ENCODE data around the gene ATP4B.
"Not testable (repeated sequence)": the region's sequence is repeated elsewhere in the genome, so short reads cannot be mapped to it uniquely, and the experiment has no call there.

The ATP4B gene

GRCh38 chr13:113639616-113640262 lies 18.3 kb downstream of the ATP4B start:
- no peak for DNase-seq

GRCh38 chr13:113638806-113639205 lies 19.2 kb downstream of the ATP4B start:
- no peak for DNase-seq

GRCh38 chr13:113638173-113638746 lies 19.7 kb downstream of the ATP4B start:
- DNase-seq: no peak

GRCh38 chr13:113637262-113638160 lies 20.5 kb downstream of the ATP4B start:
- no peak for DNase-seq

GRCh38 chr13:113636266-113636963 lies 21.6 kb downstream of the ATP4B start:
- DNase-seq: no peak

GRCh38 chr13:113635709-113636108 lies 22.3 kb downstream of the ATP4B start:
- DNase-seq: no peak

- no peak for DNase-seq
Measured at GRCh38 chr13:113635048-113635420, 23.0 kb downstream of the ATP4B start.

GRCh38 chr13:113634279-113635047 lies 23.5 kb downstream of the ATP4B start:
- no peak for DNase-seq

GRCh38 chr13:113633485-113633873 lies 24.5 kb downstream of the ATP4B start:
- no peak for DNase-seq

- no peak for DNase-seq
Measured at GRCh38 chr13:113632706-113633484, 25.1 kb downstream of the ATP4B start.

GRCh38 chr13:113631341-113632095 lies 26.5 kb downstream of the ATP4B start:
- no peak for DNase-seq

GRCh38 chr13:113630804-113631203 lies 27.2 kb downstream of the ATP4B start:
- DNase-seq: no peak

GRCh38 chr13:113630296-113630695 lies 27.7 kb downstream of the ATP4B start:
- DNase-seq: no peak

GRCh38 chr13:113629866-113630265 lies 28.1 kb downstream of the ATP4B start:
- no peak for DNase-seq

- DNase-seq: no peak
Measured at GRCh38 chr13:113628291-113629270, 29.4 kb downstream of the ATP4B start.

GRCh38 chr13:113627136-113627535 lies 30.9 kb downstream of the ATP4B start:
- DNase-seq: no peak

GRCh38 chr13:113625965-113626721 lies 31.9 kb downstream of the ATP4B start:
- DNase-seq: no peak

- DNase-seq: not testable (repeated sequence)
Measured at GRCh38 chr13:113624640-113625304, 33.2 kb downstream of the ATP4B start.
